ENCODE data around the gene TMSB4X. TPM values are rescaled to one million over a fixed set of nuclear protein-coding genes. Genes with fewer than 3 reads are reported as not detected.
A peak's percentile ranks its signal among the peaks of the same experiment; 100 is the strongest.

The TMSB4X gene
- total RNA-seq, 4 donors from 2014 or later, result 3,072 to 3,725 (median 3,326) TPM

DNA sequence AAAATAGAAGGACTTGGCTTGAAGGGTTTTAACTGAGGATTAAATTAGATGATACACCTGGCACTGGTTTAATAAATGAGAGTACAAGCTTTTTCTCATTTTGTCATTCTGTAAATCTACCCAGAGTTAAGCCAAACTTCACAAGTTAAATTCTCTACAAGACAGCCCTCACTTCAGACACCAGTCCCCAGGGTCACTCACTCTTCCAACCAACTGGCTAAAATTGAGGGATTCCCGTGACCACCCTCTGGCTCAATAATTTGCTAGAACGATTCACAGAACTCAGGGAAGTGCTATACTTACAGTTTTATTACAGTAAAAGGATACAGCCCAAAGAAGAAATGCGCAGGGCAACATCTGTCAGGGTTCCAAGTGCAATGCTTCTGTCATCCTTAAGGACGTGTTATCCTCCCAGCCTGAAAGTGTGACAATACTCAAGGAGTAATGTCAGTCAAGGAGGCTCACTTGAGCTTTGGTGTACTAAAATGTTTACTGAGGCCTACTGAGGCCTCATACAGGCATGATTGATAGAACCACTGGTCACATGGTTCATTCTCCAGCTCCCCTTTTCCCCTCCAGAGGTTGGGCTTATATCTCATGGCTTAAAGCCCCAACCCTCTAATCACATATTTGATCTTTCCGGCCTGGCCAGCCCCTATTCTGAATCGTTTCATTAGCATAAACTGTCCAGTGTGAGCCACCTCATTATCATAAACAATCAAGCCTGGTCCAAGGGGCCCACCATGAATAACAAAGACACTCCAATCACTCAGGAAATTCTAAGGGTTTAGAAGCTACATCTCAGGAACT is 9.6 kb upstream of the TMSB4X start:
- H3K36me3 ChIP-seq, result no peaks in the 10 kb centered on the region
- no peak overlapping the region for H3K27ac ChIP-seq (replicated peaks in 1 of 4)
- intact Hi-C loops (cut with DNase I), result no loop called here
- no peaks in the 10 kb centered on the region for H3K27me3 ChIP-seq
- H3K4me3 ChIP-seq, result no peak overlapping the region
- H3K9me3 ChIP-seq, result no peaks in the 10 kb centered on the region
- no peak for DNase-seq (ENCODE audit: extremely low spot score)
- H3K4me1 ChIP-seq, result peaks cover 0 to 3% (median under 1%) of the 10 kb centered on the region in 4 donors
- TF ChIP-seq POLR2A (IDR thresholded peaks at IDR 0.05; ENCODE audit: low read depth) (no peak), POLR2AphosphoS5 (IDR thresholded peaks at IDR 0.05) (no peak), EP300 (IDR thresholded peaks at IDR 0.05) (no peak)
- TF ChIP-seq, protein P1, sequence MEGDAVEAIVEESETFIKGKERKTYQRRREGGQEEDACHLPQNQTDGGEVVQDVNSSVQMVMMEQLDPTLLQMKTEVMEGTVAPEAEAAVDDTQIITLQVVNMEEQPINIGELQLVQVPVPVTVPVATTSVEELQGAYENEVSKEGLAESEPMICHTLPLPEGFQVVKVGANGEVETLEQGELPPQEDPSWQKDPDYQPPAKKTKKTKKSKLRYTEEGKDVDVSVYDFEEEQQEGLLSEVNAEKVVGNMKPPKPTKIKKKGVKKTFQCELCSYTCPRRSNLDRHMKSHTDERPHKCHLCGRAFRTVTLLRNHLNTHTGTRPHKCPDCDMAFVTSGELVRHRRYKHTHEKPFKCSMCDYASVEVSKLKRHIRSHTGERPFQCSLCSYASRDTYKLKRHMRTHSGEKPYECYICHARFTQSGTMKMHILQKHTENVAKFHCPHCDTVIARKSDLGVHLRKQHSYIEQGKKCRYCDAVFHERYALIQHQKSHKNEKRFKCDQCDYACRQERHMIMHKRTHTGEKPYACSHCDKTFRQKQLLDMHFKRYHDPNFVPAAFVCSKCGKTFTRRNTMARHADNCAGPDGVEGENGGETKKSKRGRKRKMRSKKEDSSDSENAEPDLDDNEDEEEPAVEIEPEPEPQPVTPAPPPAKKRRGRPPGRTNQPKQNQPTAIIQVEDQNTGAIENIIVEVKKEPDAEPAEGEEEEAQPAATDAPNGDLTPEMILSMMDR (IDR thresholded peaks at IDR 0.05), result no peak
- WGBS, result 66% methylated on average over 6 of the region's 6 CpGs

DNA sequence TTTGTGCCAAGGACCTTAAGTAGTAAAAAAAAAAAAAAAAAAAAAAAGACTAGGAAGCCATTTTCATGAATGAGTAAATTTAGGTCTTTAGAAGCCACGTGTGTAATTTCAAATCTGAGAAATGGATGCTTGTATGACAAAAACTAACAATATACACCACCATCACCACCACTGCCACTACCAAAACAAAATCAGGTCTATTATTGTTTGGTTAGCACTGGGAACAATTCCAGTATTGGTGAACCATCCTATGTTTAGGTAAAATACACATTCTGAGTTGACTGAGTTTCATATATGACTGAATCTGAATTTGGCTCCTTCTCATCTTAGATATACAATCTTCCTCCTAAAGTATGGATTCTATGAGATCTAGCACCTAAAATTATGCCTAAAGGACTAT is 8.8 kb upstream of the TMSB4X start:
- TF ChIP-seq, protein P1 (IDR thresholded peaks at IDR 0.05), result no peak
- no peak for TF ChIP-seq EP300 (IDR thresholded peaks at IDR 0.05)
- TF ChIP-seq POLR2A (IDR thresholded peaks at IDR 0.05; ENCODE audit: low read depth), result no peak
- TF ChIP-seq POLR2AphosphoS5 (IDR thresholded peaks at IDR 0.05), result no peak
- H3K4me1 ChIP-seq, result peaks cover 0 to 11% (median 4%) of the 10 kb centered on the region in 4 donors
- H3K9me3 ChIP-seq, result no peaks in the 10 kb centered on the region
- no peaks in the 10 kb centered on the region for H3K36me3 ChIP-seq
- no peak overlapping the region for H3K4me3 ChIP-seq
- no peak overlapping the region for H3K27ac ChIP-seq (replicated peaks in 1 of 4)
- 52% methylated on average over 1 of the region's 1 CpG for WGBS
- intact Hi-C loops (cut with DNase I), result no loop called here
- H3K27me3 ChIP-seq, result no peaks in the 10 kb centered on the region
- no peak for DNase-seq (ENCODE audit: extremely low spot score)

DNA sequence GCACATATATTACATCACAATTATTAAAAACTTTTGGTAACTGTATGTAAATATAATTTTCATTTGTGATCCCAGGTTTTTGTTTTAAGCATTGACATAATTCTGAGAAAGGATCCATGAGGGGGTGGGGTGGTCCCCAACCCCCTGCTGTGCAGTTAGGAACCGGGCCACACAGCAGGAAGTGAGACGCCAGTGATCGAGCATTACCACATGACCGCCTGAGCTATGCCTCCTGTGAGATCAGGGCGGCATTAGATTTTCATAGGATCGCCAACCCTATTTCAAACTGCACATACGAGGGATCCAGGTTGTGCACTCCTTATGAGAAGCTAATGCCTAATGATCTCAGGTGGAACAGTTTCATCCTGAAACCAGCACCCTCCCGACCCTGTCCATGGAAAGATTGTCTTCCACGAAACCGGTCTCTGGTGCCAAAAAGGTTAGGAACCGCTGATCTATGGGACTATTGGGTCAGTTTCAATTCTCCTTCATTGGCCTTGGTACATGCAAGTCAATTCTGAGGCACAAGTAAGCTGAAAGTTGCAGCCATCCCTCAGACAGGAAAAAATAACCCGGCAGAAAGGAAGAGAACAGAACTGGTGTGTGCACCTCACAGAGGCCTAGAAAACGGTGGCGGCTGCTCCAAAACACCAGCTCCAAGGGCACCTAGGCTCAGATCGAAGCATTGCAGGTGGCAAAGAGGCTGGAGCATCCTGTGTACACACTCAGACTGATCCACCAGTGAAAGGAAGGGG is 7.0 kb upstream of the TMSB4X start:
- Histone ChIP-seq H3K36me3 (no peaks in the 10 kb centered on the region), H3K4me1 (peaks cover 0 to 25% (median 15%) of the 10 kb centered on the region in 4 donors), H3K9me3 (no peaks in the 10 kb centered on the region), H3K27ac (replicated peaks in 1 of 4) (no peak overlapping the region), H3K27me3 (no peaks in the 10 kb centered on the region), H3K4me3 (no peak overlapping the region)
- no peak for DNase-seq (ENCODE audit: extremely low spot score)
- no peak for TF ChIP-seq POLR2AphosphoS5 (IDR thresholded peaks at IDR 0.05)
- TF ChIP-seq EP300 (IDR thresholded peaks at IDR 0.05), result no peak
- TF ChIP-seq, protein P1 (IDR thresholded peaks at IDR 0.05), result no peak
- TF ChIP-seq POLR2A (IDR thresholded peaks at IDR 0.05; ENCODE audit: low read depth), result no peak
- 84% methylated on average over 14 of the region's 15 CpGs for WGBS
- intact Hi-C loops (cut with DNase I), result no loop called here

DNA sequence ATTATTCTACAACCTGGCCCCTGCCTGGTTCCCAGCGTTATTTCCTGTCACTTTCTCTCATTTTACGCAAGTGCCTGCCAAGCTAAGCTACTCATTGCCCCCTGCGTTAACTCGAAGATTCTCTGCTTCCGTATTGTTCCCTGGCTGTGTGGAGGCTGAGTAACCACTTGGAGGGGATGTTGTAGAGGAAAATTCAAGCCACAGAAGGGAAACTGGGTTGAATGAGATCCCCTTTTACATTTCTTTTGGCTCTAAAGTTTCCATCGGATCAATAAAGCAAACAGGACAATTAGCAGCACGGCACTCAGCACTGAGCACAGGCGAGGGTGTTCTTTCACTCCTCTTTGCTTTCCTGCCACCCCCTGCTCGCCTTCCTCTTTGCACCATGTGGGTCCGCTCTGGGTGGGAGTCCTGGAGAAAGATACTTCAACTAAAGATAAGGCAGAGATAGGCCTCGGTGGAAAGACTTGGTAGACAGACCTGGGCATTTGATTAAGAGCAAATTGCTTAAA is 4.2 kb upstream of the TMSB4X start:
- Histone ChIP-seq H3K27me3 (no peaks in the 10 kb centered on the region), H3K4me3 (peak overlapping the region in 3 of 4 donors; percentile 14 to 22 (median 22)), H3K4me1 (peaks cover 0 to 36% (median 15%) of the 10 kb centered on the region in 4 donors), H3K27ac (replicated peaks in 1 of 4) (peak overlapping the region; percentile 71 to 96 (median 90)), H3K36me3 (no peaks in the 10 kb centered on the region), H3K9me3 (no peaks in the 10 kb centered on the region)
- no peak for DNase-seq (ENCODE audit: extremely low spot score)
- TF ChIP-seq POLR2A (IDR thresholded peaks at IDR 0.05; ENCODE audit: low read depth) (no peak), POLR2AphosphoS5 (IDR thresholded peaks at IDR 0.05) (peak in 1 of 2 donors; percentile 30)
- TF ChIP-seq, protein P1 (IDR thresholded peaks at IDR 0.05), result peak; percentile 46 to 69 (median 65)
- WGBS, result 28% methylated on average over 11 of the region's 11 CpGs
- intact Hi-C loops (cut with DNase I), result loop anchor here (2.0 kb wide), 1 partner anchor 518 kb away; no protein-coding TSS in a partner anchor
